WTC11 (cell line): ENCODE measurements around the gene DGKK.

ENCODE experiments used
- E2F4 ChIP-seq: sonication (generic); formaldehyde crosslinking; IDR thresholded peaks from 2 replicates; pipeline ENCODE4 v1.8.1; 2022; ENCODE audit warnings: low read depth, mild to moderate bottlenecking, moderate library complexity, missing genetic modification reagents, borderline replicate concordance
- JUN ChIP-seq: sonication (generic); formaldehyde crosslinking; IDR thresholded peaks from 2 replicates; pipeline ENCODE4 v1.8.0; 2023; ENCODE audit warnings: mild to moderate bottlenecking, missing genetic modification reagents

- TF ChIP-seq E2F4 (CRISPR knock-in tag) = no peak
- no peak for TF ChIP-seq JUN (CRISPR knock-in tag)
These were observed 88.8 kb downstream of the DGKK start for GRCh38 chrX:50381729-50382415.
